Panc1 (cell line): Measurements from ENCODE around the gene UNC13B.

Experiments used
- TF ChIP-seq, protein P1 (sequence below): fragments of 450-650 bp; IDR thresholded peaks from 2 replicates; pipeline ENCODE4 v1.5.1; 2017; ENCODE audit warnings: mild to moderate bottlenecking
- TF ChIP-seq, protein P2 (sequence below), 2 experiments: IDR thresholded peaks; 2 replicates each; pipeline ENCODE4 v1.6.1; 2011 to 2012; ENCODE audit warnings: low read depth in 2 of 2, control low read depth in 1 of 2, low read length in 1 of 2, mild to moderate bottlenecking in 1 of 2, moderate library complexity in 1 of 2; ENCODE audit not compliant: insufficient read depth in 1 of 2

DNA sequence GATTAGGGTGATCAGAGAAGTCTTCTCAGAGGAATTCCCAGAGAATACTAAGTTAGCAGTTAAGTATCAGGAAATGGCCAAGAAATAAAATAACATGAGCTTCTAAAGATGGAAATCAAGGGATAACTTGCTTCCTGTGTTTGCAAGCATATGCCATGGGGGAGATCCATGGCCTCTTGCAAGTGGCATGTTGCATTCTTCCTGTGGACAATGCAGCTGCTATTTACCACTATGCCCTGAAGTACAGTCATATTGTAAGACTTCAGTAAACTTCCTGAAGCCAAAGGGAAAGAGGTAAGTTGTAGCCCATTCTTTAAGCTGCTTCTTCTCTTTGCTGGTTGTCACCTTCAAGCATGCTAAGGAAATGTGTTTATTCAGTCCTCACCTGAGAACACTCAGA, 173.4 kb downstream of the UNC13B start:
- TF ChIP-seq, protein P1, sequence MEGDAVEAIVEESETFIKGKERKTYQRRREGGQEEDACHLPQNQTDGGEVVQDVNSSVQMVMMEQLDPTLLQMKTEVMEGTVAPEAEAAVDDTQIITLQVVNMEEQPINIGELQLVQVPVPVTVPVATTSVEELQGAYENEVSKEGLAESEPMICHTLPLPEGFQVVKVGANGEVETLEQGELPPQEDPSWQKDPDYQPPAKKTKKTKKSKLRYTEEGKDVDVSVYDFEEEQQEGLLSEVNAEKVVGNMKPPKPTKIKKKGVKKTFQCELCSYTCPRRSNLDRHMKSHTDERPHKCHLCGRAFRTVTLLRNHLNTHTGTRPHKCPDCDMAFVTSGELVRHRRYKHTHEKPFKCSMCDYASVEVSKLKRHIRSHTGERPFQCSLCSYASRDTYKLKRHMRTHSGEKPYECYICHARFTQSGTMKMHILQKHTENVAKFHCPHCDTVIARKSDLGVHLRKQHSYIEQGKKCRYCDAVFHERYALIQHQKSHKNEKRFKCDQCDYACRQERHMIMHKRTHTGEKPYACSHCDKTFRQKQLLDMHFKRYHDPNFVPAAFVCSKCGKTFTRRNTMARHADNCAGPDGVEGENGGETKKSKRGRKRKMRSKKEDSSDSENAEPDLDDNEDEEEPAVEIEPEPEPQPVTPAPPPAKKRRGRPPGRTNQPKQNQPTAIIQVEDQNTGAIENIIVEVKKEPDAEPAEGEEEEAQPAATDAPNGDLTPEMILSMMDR, result no peak
- TF ChIP-seq, protein P2, sequence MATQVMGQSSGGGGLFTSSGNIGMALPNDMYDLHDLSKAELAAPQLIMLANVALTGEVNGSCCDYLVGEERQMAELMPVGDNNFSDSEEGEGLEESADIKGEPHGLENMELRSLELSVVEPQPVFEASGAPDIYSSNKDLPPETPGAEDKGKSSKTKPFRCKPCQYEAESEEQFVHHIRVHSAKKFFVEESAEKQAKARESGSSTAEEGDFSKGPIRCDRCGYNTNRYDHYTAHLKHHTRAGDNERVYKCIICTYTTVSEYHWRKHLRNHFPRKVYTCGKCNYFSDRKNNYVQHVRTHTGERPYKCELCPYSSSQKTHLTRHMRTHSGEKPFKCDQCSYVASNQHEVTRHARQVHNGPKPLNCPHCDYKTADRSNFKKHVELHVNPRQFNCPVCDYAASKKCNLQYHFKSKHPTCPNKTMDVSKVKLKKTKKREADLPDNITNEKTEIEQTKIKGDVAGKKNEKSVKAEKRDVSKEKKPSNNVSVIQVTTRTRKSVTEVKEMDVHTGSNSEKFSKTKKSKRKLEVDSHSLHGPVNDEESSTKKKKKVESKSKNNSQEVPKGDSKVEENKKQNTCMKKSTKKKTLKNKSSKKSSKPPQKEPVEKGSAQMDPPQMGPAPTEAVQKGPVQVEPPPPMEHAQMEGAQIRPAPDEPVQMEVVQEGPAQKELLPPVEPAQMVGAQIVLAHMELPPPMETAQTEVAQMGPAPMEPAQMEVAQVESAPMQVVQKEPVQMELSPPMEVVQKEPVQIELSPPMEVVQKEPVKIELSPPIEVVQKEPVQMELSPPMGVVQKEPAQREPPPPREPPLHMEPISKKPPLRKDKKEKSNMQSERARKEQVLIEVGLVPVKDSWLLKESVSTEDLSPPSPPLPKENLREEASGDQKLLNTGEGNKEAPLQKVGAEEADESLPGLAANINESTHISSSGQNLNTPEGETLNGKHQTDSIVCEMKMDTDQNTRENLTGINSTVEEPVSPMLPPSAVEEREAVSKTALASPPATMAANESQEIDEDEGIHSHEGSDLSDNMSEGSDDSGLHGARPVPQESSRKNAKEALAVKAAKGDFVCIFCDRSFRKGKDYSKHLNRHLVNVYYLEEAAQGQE (IDR thresholded peaks at IDR 0.05; ENCODE audit: insufficient read depth in 1 of 2, low read depth in 2 of 2, low read length in 1 of 2), result no peak
